ENCODE data around the gene FOXP4.

DNA sequence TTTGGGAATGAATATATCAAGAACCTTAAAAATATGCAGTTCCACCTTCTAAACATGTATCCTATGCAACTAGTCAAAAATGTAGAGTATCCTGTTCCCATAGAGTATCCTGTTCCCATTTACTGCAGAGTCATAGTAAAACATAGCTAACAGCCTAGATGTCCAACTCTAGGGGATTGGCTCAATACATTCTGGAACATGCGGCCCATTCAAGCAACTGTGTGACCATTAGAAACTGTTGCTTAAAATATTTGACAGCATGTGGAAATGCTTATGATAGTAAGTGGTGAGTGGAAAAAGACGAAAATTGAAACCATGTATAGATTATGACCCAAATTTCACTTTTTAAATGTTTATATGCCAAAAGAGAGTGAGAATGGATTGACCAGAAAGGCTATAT, 11.2 kb downstream of the FOXP4 start:
- TF ChIP-seq, protein P1, sequence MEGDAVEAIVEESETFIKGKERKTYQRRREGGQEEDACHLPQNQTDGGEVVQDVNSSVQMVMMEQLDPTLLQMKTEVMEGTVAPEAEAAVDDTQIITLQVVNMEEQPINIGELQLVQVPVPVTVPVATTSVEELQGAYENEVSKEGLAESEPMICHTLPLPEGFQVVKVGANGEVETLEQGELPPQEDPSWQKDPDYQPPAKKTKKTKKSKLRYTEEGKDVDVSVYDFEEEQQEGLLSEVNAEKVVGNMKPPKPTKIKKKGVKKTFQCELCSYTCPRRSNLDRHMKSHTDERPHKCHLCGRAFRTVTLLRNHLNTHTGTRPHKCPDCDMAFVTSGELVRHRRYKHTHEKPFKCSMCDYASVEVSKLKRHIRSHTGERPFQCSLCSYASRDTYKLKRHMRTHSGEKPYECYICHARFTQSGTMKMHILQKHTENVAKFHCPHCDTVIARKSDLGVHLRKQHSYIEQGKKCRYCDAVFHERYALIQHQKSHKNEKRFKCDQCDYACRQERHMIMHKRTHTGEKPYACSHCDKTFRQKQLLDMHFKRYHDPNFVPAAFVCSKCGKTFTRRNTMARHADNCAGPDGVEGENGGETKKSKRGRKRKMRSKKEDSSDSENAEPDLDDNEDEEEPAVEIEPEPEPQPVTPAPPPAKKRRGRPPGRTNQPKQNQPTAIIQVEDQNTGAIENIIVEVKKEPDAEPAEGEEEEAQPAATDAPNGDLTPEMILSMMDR (IDR thresholded peaks at IDR 0.05), result no peak
- TF ChIP-seq POLR2A (IDR thresholded peaks at IDR 0.05), result no peak
- TF ChIP-seq POLR2AphosphoS5 (IDR thresholded peaks at IDR 0.05), result no peak

Measured in breast epithelium (tissue), 3 donors.